WERI-Rb-1 (cell line): ENCODE data around the gene SUPT16H.
A peak's percentile ranks its signal among the peaks of the same experiment; 100 is the strongest.

Experiments used
- DNase-seq: peaks from one replicate; pipeline ENCODE4 v3.0.0-alpha.2; 2020
- H3K27ac ChIP-seq: fragments of 250-450 bp; sonication (Bioruptor Pico); 2 replicates; pipeline ENCODE4 v1.5.1; 2020; ENCODE audit warnings: mild to moderate bottlenecking, moderate library complexity
- H3K27me3 ChIP-seq: fragments of 250-450 bp; sonication (Bioruptor Pico); 2 replicates; pipeline ENCODE4 v1.5.1; 2021; ENCODE audit warnings: mild to moderate bottlenecking, low read depth, moderate library complexity; ENCODE audit not compliant: insufficient read depth, severe bottlenecking
- H3K36me3 ChIP-seq: fragments of 250-450 bp; sonication (Bioruptor Pico); 2 replicates; pipeline ENCODE4 v1.5.1; 2020; ENCODE audit warnings: mild to moderate bottlenecking, moderate library complexity
- H3K4me3 ChIP-seq: 2 replicates; pipeline ENCODE4 v1.5.1; 2011; ENCODE audit warnings: low read depth, mild to moderate bottlenecking, control low read depth, low read length
- H3K9me3 ChIP-seq: fragments of 250-450 bp; sonication (Bioruptor Pico); 2 replicates; pipeline ENCODE4 v1.5.1; 2021; ENCODE audit warnings: mild to moderate bottlenecking, moderate library complexity; ENCODE audit not compliant: severe bottlenecking
- CTCF ChIP-seq: IDR thresholded peaks from 2 replicates; pipeline ENCODE4 v1.5.1; 2011; ENCODE audit warnings: low read depth, mild to moderate bottlenecking, control low read depth, inconsistent platforms, low read length

The SUPT16H gene

GRCh38 chr14:21383848-21384493, at the start of gene SUPT16H:
TSS of gene SUPT16H (minus strand) at chr14:21384019. CDS start at chr14:21383927, 92 bp downstream.
- H3K9me3 ChIP-seq: no peaks in the 10 kb centered on the region
- peak; percentile 98 for DNase-seq
- peak within 1 kb of the TSS; percentile 95 for H3K27ac ChIP-seq
- peaks cover 65% of the 10 kb centered on the region for H3K36me3 ChIP-seq
- H3K27me3 ChIP-seq: no peaks in the 10 kb centered on the region
- peak within 1 kb of the TSS; percentile 95 for H3K4me3 ChIP-seq
- TF ChIP-seq CTCF: no peak

GRCh38 chr14:21431126-21431525, 47.3 kb upstream of the SUPT16H start:
- no peak for TF ChIP-seq CTCF
- no peak overlapping the region for H3K27ac ChIP-seq
- H3K9me3 ChIP-seq: no peaks in the 10 kb centered on the region
- H3K27me3 ChIP-seq: no peaks in the 10 kb centered on the region
- no peak for DNase-seq
- peaks cover 54% of the 10 kb centered on the region for H3K36me3 ChIP-seq
- H3K4me3 ChIP-seq: no peak overlapping the region

GRCh38 chr14:21428930-21429329, 45.1 kb upstream of the SUPT16H start:
- Histone ChIP-seq H3K9me3 (no peaks in the 10 kb centered on the region), H3K4me3 (no peak overlapping the region), H3K27ac (no peak overlapping the region), H3K36me3 (peaks cover 76% of the 10 kb centered on the region), H3K27me3 (no peaks in the 10 kb centered on the region)
- DNase-seq: no peak
- no peak for TF ChIP-seq CTCF

- H3K36me3 ChIP-seq: peaks cover 93% of the 10 kb centered on the region
- DNase-seq: no peak
- H3K27me3 ChIP-seq: no peaks in the 10 kb centered on the region
- TF ChIP-seq CTCF: no peak
- H3K27ac ChIP-seq: no peak overlapping the region
- no peaks in the 10 kb centered on the region for H3K9me3 ChIP-seq
- H3K4me3 ChIP-seq: no peak overlapping the region
Measured at GRCh38 chr14:21426692-21427091, 42.9 kb upstream of the SUPT16H start.

GRCh38 chr14:21419528-21419927, 35.7 kb upstream of the SUPT16H start:
- H3K27me3 ChIP-seq: no peaks in the 10 kb centered on the region
- H3K36me3 ChIP-seq: peaks cover 89% of the 10 kb centered on the region
- TF ChIP-seq CTCF: no peak
- H3K9me3 ChIP-seq: no peaks in the 10 kb centered on the region
- no peak overlapping the region for H3K27ac ChIP-seq
- no peak for DNase-seq
- H3K4me3 ChIP-seq: no peak overlapping the region

GRCh38 chr14:21415329-21415728, 31.5 kb upstream of the SUPT16H start:
- no peaks in the 10 kb centered on the region for H3K27me3 ChIP-seq
- no peak overlapping the region for H3K27ac ChIP-seq
- H3K9me3 ChIP-seq: no peaks in the 10 kb centered on the region
- H3K36me3 ChIP-seq: peaks cover 88% of the 10 kb centered on the region
- no peak for DNase-seq
- no peak for TF ChIP-seq CTCF
- no peak overlapping the region for H3K4me3 ChIP-seq
